NCI-H187 treated with DMSO at 0.1 percent for 48 hours (cell line): Measurements from ENCODE around the gene CHD1.

ENCODE experiments used
- DNase-seq: peaks from one replicate; lab custom pipeline; 2025; lab: John Stamatoyannopoulos, UW

CHD1 gene

DNA sequence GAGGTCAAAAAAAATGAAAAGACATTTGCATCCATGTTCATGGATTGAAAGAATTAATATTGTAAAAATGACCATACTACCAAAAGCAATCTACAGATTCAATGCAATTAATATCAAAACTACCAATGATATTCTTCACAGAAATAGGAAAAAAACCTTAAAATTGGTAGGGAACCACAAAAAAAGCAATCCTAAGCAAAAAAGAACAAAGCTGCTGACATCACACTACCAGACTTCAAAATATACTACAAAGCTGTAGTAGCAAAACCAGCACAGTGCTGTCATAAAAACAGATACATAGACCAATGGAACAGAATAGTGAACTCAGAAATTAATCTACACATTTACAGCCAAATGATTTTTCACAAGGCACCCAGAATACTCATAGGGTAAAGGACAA lies 121.0 kb downstream of the CHD1 start:
- no peak for DNase-seq

DNA sequence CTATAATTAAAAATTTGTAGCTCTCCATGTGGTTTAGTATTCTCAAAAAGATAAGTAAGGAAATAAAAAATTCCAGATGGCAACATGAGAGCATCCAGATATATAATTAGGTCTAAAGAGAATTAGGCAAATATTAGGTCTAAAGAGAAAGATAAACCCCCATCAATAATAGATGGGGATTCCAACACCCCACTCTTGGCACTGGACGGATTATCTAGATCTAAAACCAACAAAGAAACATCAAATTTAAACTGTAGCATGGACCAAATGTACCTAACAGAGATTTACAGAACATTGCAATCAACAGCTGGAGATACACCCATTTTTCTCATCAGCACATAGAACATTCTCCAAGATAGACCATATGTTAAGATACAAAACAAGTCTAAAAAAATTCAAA lies 123.7 kb downstream of the CHD1 start:
- DNase-seq, result no peak

DNA sequence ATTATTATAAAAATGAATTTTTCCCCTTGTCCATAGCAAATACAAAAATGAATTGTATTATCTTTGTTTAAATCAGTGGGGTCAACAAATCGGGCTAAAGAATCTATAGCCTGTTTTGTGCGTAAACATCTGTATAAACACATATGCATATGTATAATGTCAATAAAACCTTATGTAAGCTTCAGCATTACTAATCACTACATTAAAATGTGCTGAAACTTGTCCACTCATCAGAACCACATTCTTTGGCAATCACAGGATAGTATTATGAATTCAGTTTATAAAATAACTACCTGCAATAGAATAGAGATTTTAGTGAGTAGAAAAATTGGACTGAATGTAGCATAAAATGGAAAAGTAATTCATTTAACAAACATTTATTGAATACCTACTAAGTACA lies 124.7 kb downstream of the CHD1 start:
- no peak for DNase-seq
